Cardiac muscle cell (in vitro differentiated cells and primary cell): ENCODE results near the gene NGRN. TPM values are rescaled to one million over a fixed set of nuclear protein-coding genes. Genes with fewer than 3 reads are reported as not detected.
"Not testable (repeated sequence)": the region's sequence is repeated elsewhere in the genome, so short reads cannot be mapped to it uniquely, and the experiment has no call there.

Experiments
- DNase-seq, 2 donors: peaks; one replicate each; pipeline versions ENCODE4 v3.0.0 to v3.0.0-alpha.2; 2010 to 2017; ENCODE audit warnings: low read depth in 1 of 2, low spot score in 1 of 2
- H3K27ac ChIP-seq: fragments of 200-600 bp; sonication (generic); 2 replicates; pipeline ENCODE4 v1.5.1; 2016
- H3K27me3 ChIP-seq: fragments of 200-600 bp; sonication (generic); 2 replicates; pipeline ENCODE4 v1.6.0; 2016; ENCODE audit warnings: control low read depth
- H3K36me3 ChIP-seq: fragments of 200-600 bp; sonication (generic); 2 replicates; pipeline ENCODE4 v1.5.1; 2016; ENCODE audit warnings: control low read depth
- H3K4me1 ChIP-seq: fragments of 200-600 bp; sonication (generic); 2 replicates; pipeline ENCODE4 v1.8.1; 2017; ENCODE audit warnings: low read depth, mild to moderate bottlenecking, mixed run types
- H3K4me3 ChIP-seq: fragments of 200-600 bp; sonication (generic); 2 replicates; pipeline ENCODE4 v1.5.1; 2016; ENCODE audit warnings: mild to moderate bottlenecking
- H3K9me3 ChIP-seq: fragments of 200-600 bp; sonication (generic); 2 replicates; pipeline ENCODE4 v1.5.1; 2017; ENCODE audit warnings: low read depth, mild to moderate bottlenecking, control low read depth
- polyA plus RNA-seq: library from polyadenylated mRNA; unstranded; fragments of >200 nt; fragmentation: Nextera tagmentation; extraction: Ambion mirVana; gene quantifications from 2 replicates; pipeline ENCODE4 v1.2.1, GENCODE V29; 2016
- total RNA-seq: library from RNA; depleted of rRNA; stranded (reverse); fragments of >200 nt; gene quantifications from 2 replicates; pipeline ENCODE4 v1.2.3, GENCODE V29; 2016
- TF ChIP-seq, protein P1 (sequence below): IDR thresholded peaks from 2 replicates; pipeline ENCODE4 v1.5.1; 2012; ENCODE audit warnings: low read depth, mild to moderate bottlenecking, low read length

Gene NGRN
- total and polyA plus RNA-seq, 2 experiments from 2014 or later = 157 to 167 TPM

DNA sequence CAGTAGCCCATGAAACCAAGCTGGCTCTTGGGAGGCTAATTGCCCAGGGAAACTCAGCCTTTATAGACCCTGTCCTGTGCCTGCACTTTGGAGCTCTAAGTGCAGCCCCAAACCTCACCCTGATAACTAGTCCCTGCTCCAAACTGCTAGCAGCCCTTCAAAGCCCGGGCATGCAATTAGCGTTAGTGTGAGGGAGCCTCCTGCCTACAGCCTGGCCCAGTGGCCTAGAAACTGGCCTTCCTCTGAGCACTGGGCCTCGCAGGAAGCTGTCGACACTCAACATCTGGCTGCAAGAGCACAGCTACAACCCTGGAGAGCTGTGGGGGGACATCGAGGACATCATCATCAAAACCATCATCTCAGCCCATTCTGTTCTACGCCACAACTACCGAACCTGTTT lies 7.7 kb upstream of the NGRN start:
- TF ChIP-seq, protein P1, sequence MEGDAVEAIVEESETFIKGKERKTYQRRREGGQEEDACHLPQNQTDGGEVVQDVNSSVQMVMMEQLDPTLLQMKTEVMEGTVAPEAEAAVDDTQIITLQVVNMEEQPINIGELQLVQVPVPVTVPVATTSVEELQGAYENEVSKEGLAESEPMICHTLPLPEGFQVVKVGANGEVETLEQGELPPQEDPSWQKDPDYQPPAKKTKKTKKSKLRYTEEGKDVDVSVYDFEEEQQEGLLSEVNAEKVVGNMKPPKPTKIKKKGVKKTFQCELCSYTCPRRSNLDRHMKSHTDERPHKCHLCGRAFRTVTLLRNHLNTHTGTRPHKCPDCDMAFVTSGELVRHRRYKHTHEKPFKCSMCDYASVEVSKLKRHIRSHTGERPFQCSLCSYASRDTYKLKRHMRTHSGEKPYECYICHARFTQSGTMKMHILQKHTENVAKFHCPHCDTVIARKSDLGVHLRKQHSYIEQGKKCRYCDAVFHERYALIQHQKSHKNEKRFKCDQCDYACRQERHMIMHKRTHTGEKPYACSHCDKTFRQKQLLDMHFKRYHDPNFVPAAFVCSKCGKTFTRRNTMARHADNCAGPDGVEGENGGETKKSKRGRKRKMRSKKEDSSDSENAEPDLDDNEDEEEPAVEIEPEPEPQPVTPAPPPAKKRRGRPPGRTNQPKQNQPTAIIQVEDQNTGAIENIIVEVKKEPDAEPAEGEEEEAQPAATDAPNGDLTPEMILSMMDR = no peak
- H3K27ac ChIP-seq = no peak overlapping the region
- H3K4me3 ChIP-seq = no peak overlapping the region
- H3K27me3 ChIP-seq = no peaks in the 10 kb centered on the region
- H3K36me3 ChIP-seq = no peaks in the 10 kb centered on the region
- no peaks in the 10 kb centered on the region for H3K9me3 ChIP-seq
- no peak for DNase-seq
- H3K4me1 ChIP-seq = no peaks in the 10 kb centered on the region

DNA sequence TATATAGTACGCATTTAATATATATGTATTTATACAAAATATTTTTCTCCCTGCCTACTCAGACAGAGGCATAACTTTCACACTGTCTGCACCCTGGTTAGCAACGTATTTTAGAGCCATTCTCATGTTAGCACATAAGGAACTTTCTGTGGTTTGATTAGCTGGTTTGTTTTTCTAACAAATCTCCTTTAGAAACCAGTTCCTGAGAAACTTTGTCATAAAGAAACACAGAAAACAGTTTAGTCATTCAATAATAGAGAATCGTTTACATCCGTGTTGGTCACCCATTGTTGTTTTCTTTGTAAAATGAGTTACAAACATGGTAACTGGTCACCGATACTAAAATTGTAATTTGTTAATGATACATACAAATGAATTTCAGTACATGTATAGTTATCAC lies 5.9 kb upstream of the NGRN start:
- Histone ChIP-seq H3K9me3 (no peaks in the 10 kb centered on the region), H3K27ac (no peak overlapping the region), H3K4me3 (no peak overlapping the region), H3K27me3 (no peaks in the 10 kb centered on the region), H3K36me3 (no peaks in the 10 kb centered on the region), H3K4me1 (no peaks in the 10 kb centered on the region)
- DNase-seq = no peak
- TF ChIP-seq, protein P1 = no peak

DNA sequence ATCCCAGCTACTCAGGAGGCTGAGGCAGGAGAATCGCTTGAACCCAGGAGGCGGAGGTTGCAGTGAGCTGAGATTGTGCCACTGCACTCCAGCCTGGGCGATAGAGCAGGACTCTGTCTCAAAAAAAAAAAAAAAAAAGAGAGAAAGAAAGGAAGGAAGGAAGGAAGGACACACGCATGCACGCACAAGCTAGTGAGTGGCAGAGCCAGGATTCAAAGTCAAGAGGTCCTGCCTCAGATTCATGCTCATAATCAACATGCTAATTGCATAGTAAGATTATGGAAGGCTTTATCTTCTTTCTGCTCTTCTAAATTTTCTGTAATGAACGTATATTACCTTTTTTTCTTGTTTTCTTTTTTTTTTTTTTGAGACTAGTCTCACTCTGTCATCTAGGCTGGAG lies 4.7 kb upstream of the NGRN start:
- not testable (repeated sequence) for H3K36me3 ChIP-seq, H3K27me3 ChIP-seq, DNase-seq, H3K27ac ChIP-seq, H3K4me1 ChIP-seq, H3K9me3 ChIP-seq, H3K4me3 ChIP-seq

DNA sequence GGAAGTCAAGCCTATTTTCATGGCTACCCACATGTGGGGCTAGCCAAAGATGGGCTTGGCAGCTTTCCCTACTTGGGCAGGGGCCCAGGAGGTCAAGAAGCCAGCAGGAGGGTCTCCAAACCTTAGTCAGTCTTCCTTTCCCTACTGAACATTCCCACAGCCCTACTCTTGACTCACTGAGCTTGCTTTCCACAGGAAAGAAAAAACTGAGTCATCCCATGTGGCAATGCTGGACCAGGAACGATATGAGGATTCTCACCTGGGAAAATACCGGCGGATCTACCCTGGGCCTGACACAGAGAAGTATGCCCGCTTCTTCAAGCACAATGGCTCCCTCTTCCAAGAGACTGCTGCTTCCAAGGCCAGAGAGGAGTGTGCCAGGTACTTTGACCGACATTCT lies 3.7 kb upstream of the NGRN start:
- no peak overlapping the region for H3K27ac ChIP-seq
- H3K27me3 ChIP-seq = no peaks in the 10 kb centered on the region
- peaks cover 6% of the 10 kb centered on the region for H3K4me1 ChIP-seq
- TF ChIP-seq, protein P1 = no peak
- H3K4me3 ChIP-seq = no peak overlapping the region
- H3K36me3 ChIP-seq = no peaks in the 10 kb centered on the region
- H3K9me3 ChIP-seq = no peaks in the 10 kb centered on the region
- peak in 1 of 2 donors; percentile 58 for DNase-seq

DNA sequence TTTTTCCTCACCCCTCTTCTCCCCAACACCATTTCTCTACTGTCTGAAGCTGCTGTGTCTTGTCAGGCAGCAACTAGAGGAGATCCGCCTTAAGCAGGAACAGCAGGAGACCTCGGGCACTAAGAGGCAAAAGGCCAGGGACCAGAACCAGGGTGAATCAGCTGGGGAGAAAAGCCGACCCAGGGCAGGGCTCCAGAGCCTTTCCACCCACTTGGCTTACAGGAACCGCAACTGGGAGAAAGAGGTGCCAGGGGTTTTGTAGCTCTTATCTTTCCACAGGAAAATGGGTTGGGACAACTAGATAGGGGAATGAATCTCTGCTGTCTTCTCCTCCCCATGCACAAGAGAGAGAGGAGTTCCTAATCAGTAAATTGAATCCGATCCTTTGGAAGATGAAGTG lies 3.0 kb upstream of the NGRN start:
- Histone ChIP-seq H3K27ac (no peak overlapping the region), H3K4me3 (no peak overlapping the region), H3K27me3 (no peaks in the 10 kb centered on the region), H3K36me3 (no peaks in the 10 kb centered on the region), H3K9me3 (no peaks in the 10 kb centered on the region), H3K4me1 (peaks cover 12% of the 10 kb centered on the region)
- DNase-seq = peak in 1 of 2 donors; percentile 27
- TF ChIP-seq, protein P1 = no peak

DNA sequence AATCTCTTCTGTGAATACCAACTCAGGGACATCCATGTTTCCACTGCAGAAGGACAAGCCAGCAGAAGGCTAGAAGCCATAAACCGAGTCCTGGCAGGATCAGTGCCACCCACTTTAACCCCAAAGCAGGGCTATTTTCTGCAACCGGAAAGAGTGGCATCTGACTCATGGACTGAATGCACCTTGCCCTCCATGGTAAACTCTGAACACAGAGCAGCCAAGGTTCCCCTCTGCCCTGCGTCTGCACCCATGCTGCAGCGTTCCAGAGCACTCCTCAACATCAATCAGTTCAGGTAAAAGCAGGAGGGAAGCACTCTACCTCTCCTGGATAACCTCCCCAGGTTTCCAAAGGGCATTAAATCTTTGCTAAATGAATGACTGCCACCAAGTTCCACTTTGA lies 801 bp upstream of the NGRN start:
- peak overlapping the region; percentile 95 for H3K27ac ChIP-seq
- H3K27me3 ChIP-seq = no peaks in the 10 kb centered on the region
- peak overlapping the region; percentile 81 for H3K4me3 ChIP-seq
- H3K9me3 ChIP-seq = no peaks in the 10 kb centered on the region
- TF ChIP-seq, protein P1 = no peak
- H3K36me3 ChIP-seq = no peaks in the 10 kb centered on the region
- H3K4me1 ChIP-seq = peaks cover 24% of the 10 kb centered on the region
- DNase-seq = no peak
